Heart right ventricle (tissue), 16 donors: ENCODE results near the gene EYA4. TPM values are rescaled to one million over a fixed set of nuclear protein-coding genes. Genes with fewer than 3 reads are reported as not detected.

ENCODE experiments used
- ATAC-seq, 8 donors: fragments of 200-7000 bp; cut with Tn5 transposase; one replicate each; pipeline ENCODE4 v1.9.1; 2020; ENCODE audit warnings: mild to moderate bottlenecking in 8 of 8, moderate library complexity in 8 of 8, moderate number of reproducible peaks in 1 of 8
- DNase-seq, 2 donors: peaks; one replicate each; pipeline ENCODE4 v3.0.0-alpha.2; 2020
- H3K27ac ChIP-seq, 10 donors: fragments of 200-600 bp; sonication (generic) in 2 of 10; one replicate each; pipeline versions ENCODE4 v1.5.0 to v1.8.0; 2020 to 2022; ENCODE audit warnings: mild to moderate bottlenecking in 3 of 10
- H3K27me3 ChIP-seq, 7 donors: fragments of 200-600 bp; one replicate each; pipeline ENCODE4 v1.8.0; 2021 to 2022; ENCODE audit warnings: mild to moderate bottlenecking in 2 of 7
- H3K36me3 ChIP-seq, 9 donors: fragments of 200-600 bp; sonication (generic) in 1 of 9; one replicate each; pipeline versions ENCODE4 v1.5.0 to v1.8.0; 2020 to 2022; ENCODE audit warnings: mild to moderate bottlenecking in 2 of 9
- H3K4me1 ChIP-seq, 9 donors: fragments of 200-600 bp; sonication (generic) in 1 of 9; one replicate each; pipeline versions ENCODE4 v1.5.0 to v1.8.0; 2020 to 2022; ENCODE audit warnings: mild to moderate bottlenecking in 4 of 9
- H3K4me3 ChIP-seq, 10 donors: fragments of 200-600 bp; sonication (generic) in 2 of 10; one replicate each; pipeline versions ENCODE4 v1.5.0 to v1.8.0; 2020 to 2022; ENCODE audit warnings: mild to moderate bottlenecking in 7 of 10, moderate library complexity in 2 of 10
- H3K9me3 ChIP-seq, 11 donors: fragments of 200-600 bp in 10 of 11; sonication (generic) in 2 of 11; one replicate each; pipeline versions ENCODE4 v1.5.0 to v1.8.0; 2013 to 2022; ENCODE audit warnings: mild to moderate bottlenecking in 2 of 11, control low read depth in 1 of 11, moderate library complexity in 1 of 11
- WGBS, 2 donors: extraction: QIAGEN DNeasy Blood & Tissue Kit; methylation state at CpG; one replicate each; pipeline ENCODE4 v1.1.7; 2013; ENCODE audit warnings: inconsistent platforms in 1 of 2; 5-methylcytosine and 5-hydroxymethylcytosine counted together
- intact Hi-C, 10 donors: fragments of 100-400 bp; cut with DNase I; formaldehyde crosslinking; loops; one replicate each; pipeline versions ENCODE4 v1.11.1 to v1.14.2; 2022
- polyA plus RNA-seq, 2 donors: library from polyadenylated mRNA; stranded (reverse); fragments of 200-250 nt; gene quantifications; one replicate each; pipeline ENCODE4 v1.2.3, GENCODE V29; 2013
- total RNA-seq, 10 donors: library from RNA; stranded (reverse); fragmentation: NEBNext Ultra II Directional in 3 of 10; extraction: Animal tissue kit (Norgen Biotek cat#: 25700) in 3 of 10; gene quantifications; one replicate each; pipeline versions ENCODE4 v1.2.1 to v1.2.4, GENCODE V29; 2021 to 2023
- TF ChIP-seq, protein P1 (sequence below), 9 donors: fragments of 200-600 bp; sonication (generic) in 2 of 9; IDR thresholded peaks; one replicate each; pipeline versions ENCODE4 v1.5.0 to v1.8.0; 2021 to 2022; ENCODE audit warnings: antibody characterized with exemption in 9 of 9, mild to moderate bottlenecking in 5 of 9, moderate library complexity in 1 of 9
- donor health status: Arrhythmogenic right ventricular cardiomyopathy.
- donor health status: ischemic (EF 13 %, LVEDD 7.1; RV severe dilation, severe dysfunction).
- donor health status: healthy with polysubstance abuse.
- donor health status: DM: no; HTN: yes; CAD: no.
- donor health status: DM: no; HTN: no; CAD: no.
- donor health status: ischemic (EF 25% LVEDD 6.9; RV normal size, moderate dysfunction).
- donor health status: ischemic (EF 25% LVEDD 5.7; RV mildly dilated, moderate dysfunction).
- donor health status: healthy.
- donor health status: DM: yes; HTN: yes; CAD: no.
- donor health status: Ischemic cardiomyopathy.
- donor health status: ischemic (EF 35%, LVEDD 5.7; RV mildly dilated, moderate dysfunction).
- donor health status: nonischemic (EF 11% LVEDD 7.7; RV severe dilation, severe dysfunction).
- donor health status: DM: yes; HTN: yes; CAD: no.
- donor health status: PGD.
- donor health status: ischemic (EF 29% LVEDD 5.4; RV normal size, mild dysfunction).
- donor health status: nonischemic (EF 23%, LVEDD 6.1; RV moderate dilation, normal function).

The EYA4 gene
- total and polyA plus RNA-seq, 12 donors = 1.6 to 30.2 (median 17.9) TPM

DNA sequence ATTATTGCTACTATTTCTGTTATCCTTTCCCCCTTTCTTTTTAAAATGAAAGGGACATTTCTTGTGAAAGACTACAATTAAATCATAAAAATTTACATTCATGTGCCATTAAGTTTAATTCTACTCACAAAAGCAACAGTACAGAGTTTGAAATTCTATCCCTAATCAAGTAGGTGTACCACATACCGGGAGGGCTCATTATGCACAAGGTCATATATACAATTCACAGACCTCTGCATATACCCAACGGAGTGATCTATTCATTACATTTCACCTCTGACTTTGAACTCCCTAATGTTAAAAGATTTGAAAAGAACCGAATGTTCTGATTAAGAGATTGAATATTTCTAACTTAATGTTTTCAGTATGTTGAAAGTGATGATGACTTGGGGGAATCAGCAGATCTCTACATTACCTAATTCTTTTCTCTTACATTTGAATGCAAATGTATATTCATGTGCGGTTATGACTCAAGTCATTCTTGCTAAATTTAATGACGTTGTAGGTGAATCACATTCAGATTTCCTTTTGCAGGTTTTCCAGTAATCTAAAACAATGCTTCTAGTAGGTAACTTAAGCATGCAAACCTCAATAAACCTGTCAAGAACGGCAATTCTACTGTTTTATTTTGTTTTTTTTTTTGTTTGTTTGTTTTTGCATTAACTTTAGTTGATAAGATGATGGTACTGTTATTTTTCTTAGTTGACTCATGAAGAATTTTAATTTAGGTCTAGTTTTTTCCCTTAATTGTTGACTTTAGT, 7.3 kb downstream of the EYA4 start:
- H3K27me3 ChIP-seq = peaks cover 0 to 35% (median 28%) of the 10 kb centered on the region in 7 donors
- H3K27ac ChIP-seq = no peak overlapping the region
- no peak for DNase-seq
- ATAC-seq = no peak
- no peaks in the 10 kb centered on the region for H3K9me3 ChIP-seq
- no peaks in the 10 kb centered on the region for H3K36me3 ChIP-seq
- H3K4me3 ChIP-seq = no peak overlapping the region
- intact Hi-C loops = loop anchor here in 2 of 10 donors (10.0 kb wide), 3 partner anchors 184 to 284 kb away; no protein-coding TSS in a partner anchor
- H3K4me1 ChIP-seq = peaks cover 0 to 8% (median 0%) of the 10 kb centered on the region in 9 donors
- WGBS, 2 donors = 68 to 76% methylated on average over 6 of the region's 6 CpGs
- TF ChIP-seq, protein P1, sequence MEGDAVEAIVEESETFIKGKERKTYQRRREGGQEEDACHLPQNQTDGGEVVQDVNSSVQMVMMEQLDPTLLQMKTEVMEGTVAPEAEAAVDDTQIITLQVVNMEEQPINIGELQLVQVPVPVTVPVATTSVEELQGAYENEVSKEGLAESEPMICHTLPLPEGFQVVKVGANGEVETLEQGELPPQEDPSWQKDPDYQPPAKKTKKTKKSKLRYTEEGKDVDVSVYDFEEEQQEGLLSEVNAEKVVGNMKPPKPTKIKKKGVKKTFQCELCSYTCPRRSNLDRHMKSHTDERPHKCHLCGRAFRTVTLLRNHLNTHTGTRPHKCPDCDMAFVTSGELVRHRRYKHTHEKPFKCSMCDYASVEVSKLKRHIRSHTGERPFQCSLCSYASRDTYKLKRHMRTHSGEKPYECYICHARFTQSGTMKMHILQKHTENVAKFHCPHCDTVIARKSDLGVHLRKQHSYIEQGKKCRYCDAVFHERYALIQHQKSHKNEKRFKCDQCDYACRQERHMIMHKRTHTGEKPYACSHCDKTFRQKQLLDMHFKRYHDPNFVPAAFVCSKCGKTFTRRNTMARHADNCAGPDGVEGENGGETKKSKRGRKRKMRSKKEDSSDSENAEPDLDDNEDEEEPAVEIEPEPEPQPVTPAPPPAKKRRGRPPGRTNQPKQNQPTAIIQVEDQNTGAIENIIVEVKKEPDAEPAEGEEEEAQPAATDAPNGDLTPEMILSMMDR (IDR thresholded peaks at IDR 0.05) = no peak

DNA sequence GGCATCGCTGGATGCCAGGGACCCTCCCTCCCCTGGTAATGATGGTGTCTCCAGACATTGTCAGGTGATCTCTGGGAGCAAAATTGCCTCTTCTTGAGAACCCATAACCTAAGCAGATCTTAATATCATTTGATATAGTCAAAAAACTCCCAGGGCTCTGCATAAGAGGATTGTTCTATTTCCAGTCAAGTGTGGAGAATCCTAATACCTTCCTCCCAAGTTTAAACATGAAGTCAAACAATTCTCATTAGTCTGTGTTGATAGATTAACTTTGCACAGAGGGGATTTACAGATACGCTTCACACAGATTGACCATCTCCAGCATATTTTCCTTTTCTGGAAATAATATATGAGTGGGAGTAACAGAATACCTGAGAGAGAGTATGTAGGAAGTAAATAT, 10.5 kb downstream of the EYA4 start:
- DNase-seq (no peak), ATAC-seq (no peak)
- intact Hi-C loops = no loop called here
- Histone ChIP-seq H3K4me1 (peaks cover 0 to 11% (median 0%) of the 10 kb centered on the region in 9 donors), H3K9me3 (no peaks in the 10 kb centered on the region), H3K4me3 (no peak overlapping the region), H3K36me3 (no peaks in the 10 kb centered on the region), H3K27ac (no peak overlapping the region), H3K27me3 (peaks cover 0 to 9% (median 1%) of the 10 kb centered on the region in 7 donors)
- WGBS, 2 donors = 83 to 85% methylated on average over 2 of the region's 2 CpGs
- TF ChIP-seq, protein P1 (IDR thresholded peaks at IDR 0.05) = no peak

DNA sequence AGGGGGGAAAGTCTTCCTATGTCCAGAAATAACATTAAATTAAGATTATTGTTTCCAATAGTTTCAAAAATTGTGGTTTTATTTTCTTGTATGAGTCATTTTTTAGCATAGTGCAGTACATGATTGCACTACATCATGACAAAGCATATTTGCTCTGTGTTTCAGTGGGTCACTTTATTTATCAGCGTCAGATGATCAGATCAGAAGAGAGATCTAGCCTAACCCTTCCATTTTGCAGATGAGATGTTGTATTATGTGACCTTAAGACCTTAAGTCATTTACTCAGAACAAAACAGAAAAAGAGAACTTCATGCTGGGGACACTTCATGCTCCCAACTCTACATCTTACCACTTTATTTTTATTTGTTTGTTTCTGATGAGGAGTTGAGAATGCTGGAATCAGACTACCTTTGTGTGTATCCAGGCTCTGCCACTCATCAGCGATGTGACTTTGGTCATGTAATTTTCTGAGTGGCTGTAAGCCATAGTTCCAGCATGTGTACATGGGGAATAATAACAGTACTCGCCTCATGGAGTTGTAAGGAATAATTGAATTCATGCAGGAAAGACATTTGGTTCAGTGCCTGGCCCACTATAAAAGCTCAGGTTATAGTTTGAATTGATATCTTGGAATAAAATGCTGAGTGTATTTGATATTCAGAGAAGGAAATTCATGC, 13.5 kb downstream of the EYA4 start:
- TF ChIP-seq, protein P1 (IDR thresholded peaks at IDR 0.05) = no peak
- H3K4me3 ChIP-seq = no peak overlapping the region
- peaks cover 0 to 3% (median 0%) of the 10 kb centered on the region in 7 donors for H3K27me3 ChIP-seq
- intact Hi-C loops = no loop called here
- peaks cover 0 to 10% (median 0%) of the 10 kb centered on the region in 9 donors for H3K4me1 ChIP-seq
- H3K27ac ChIP-seq = no peak overlapping the region
- ATAC-seq (no peak), DNase-seq (no peak)
- H3K36me3 ChIP-seq = no peaks in the 10 kb centered on the region
- H3K9me3 ChIP-seq = no peaks in the 10 kb centered on the region
- WGBS, 2 donors = 56 to 61% methylated on average over 3 of the region's 3 CpGs

DNA sequence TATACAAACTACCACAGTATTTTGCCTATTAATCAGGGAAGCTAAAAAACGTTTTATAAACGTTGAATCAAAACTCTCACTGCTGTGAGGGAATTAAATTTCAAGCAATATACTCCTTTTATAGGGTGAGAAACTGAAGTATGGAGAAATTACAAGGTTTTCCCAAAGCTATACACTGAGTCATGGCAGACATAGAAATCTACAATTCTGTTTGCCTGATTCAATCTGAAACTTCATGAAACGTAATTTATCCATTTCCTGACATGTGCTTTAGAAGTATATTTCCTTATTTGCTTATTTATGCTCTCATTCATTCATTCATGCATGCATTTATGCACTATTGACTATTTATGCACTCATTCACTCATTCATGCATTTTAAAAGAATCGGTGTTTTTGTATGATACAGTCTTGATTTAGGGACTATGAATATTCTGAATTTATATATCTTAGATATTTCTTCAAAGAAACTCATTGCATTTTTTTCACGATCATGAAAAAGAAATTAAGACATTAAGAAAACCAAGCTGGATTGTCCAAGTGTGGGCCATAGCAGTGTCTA, 16.5 kb downstream of the EYA4 start:
- ATAC-seq = no peak
- H3K4me3 ChIP-seq = no peak overlapping the region
- intact Hi-C loops = no loop called here
- no peaks in the 10 kb centered on the region for H3K36me3 ChIP-seq
- H3K9me3 ChIP-seq = no peaks in the 10 kb centered on the region
- no peaks in the 10 kb centered on the region for H3K27me3 ChIP-seq
- peaks cover 0 to 15% (median 0%) of the 10 kb centered on the region in 9 donors for H3K4me1 ChIP-seq
- DNase-seq = no peak
- H3K27ac ChIP-seq = no peak overlapping the region
- TF ChIP-seq, protein P1 (IDR thresholded peaks at IDR 0.05) = no peak
- whole genome bisulfite sequencing, 2 donors = 47 to 70% methylated on average over 5 of the region's 5 CpGs
